Stimulated activated CD8-positive, alpha-beta memory T cell treated with anti-CD3 and anti-CD28 coated beads, Interleukin-12 subunit alpha, Interleukin-12 subunit beta, amount 100 ng/mL, for 1 hour (primary cell): Measurements from ENCODE around the gene HACE1.
"Not testable (repeated sequence)": the region's sequence is repeated elsewhere in the genome, so short reads cannot be mapped to it uniquely, and the experiment has no call there.

ENCODE experiments used
- DNase-seq: peaks from one replicate; pipeline ENCODE4 v3.0.0-alpha.2; 2020; ENCODE audit warnings: low read depth

The HACE1 gene

DNA sequence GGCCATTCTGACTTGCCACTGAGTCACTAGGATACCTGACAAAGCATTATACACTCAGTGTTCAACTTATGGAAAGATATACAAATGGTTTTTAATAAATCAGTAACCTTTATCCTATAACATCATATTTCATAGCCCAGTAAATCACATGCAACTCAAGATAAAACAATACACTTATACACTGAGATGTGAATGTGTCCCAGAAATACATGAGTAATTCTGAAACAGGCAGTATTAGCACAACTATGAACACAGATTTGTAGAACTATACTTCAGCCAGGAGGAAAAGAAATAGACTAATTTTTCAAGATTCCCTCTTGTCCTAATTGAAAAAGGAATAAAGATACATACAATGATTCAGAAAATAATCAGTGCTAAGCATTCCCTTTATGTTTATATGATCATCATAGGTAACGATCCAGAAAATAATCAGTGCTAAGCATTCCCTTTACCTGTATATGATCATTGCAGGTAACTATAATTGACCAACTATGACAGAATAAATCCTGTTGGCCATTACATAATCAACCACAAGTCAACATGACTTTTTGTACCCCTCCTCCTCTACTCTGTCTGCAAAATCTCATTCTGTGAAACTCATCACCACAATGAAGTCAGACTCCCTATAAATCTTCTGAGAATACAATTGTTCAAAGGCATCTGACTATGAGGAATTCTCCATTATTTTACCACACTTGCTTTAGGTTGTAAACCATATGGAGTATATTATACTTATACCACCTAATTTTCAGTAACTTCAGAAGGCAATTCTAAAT lies 30.3 kb downstream of the HACE1 start:
- DNase-seq, result no peak

DNA sequence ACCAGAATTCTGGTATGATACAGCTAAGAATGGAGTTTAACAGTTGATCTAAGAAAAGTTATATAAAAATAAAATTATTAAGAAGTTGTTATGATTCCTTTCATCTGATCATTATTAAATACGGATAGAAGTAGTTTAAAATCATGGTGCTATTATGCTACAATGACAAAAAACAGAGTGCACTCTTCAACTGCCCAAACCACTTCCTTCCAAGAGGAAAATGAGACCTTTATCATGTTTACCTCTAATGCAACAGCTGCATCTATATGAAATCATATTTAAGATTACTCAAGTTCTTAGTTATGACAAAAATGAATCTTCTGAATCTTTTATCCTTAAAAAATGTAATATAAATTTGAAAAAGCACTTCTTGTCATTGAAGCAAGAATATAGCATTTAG lies 31.2 kb downstream of the HACE1 start:
- DNase-seq, result no peak

DNA sequence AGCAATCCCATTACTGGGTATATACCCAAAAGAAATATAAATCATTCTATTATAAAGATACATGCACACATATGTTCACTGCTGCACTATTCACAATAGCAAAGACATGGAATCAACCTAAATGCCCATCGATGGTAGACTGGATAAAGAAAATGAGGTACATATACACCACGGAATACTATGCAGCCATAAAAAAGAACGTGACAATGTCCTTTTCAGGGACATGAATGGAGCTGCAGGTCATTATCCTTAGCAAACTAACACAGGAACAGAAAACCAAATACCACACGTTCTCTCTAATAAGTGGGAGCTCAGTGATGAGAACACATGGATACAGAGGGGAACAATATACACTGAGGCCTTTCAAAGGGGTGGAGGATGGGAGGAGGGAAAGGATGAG lies 38.9 kb downstream of the HACE1 start:
- DNase-seq, result not testable (repeated sequence)

DNA sequence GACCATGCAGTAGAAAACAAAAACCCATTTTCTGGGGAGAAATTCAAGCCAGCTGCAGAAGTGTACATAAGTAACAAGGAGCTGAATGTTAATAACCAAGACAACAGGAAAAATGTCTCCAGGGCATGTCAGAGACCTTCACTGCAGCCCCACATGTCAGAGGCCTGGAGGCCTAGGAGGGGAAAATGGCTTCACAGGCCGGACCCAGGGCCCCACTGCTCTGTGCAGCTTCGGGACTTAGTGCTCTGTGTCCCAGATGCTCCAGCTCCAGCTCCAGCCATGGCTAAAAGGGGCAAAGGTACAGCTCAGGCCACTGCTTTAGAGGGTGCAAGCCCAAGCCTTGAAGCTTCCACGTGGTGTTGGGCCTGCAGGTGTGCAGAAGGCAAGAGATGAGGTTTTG lies 43.6 kb downstream of the HACE1 start:
- DNase-seq, result no peak

DNA sequence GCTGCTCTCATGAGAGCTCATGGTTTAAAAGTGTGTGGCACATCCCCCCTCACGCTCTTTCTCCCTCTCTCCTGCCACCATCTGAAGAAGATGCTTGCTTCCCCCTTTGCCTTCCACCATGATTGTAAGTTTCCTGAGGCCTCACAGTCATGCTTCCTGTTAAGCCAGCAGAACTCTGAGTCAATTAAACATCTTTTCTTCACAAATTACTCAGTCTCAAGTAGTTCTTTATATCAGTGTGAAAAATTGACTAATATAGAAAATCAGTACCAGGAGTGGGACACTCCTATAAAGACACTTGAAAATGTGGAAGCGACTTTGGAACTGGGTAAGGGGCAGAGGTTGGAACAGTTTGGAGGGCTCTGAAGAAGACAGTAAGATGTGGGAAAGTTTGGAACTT lies 45.0 kb downstream of the HACE1 start:
- no peak for DNase-seq

DNA sequence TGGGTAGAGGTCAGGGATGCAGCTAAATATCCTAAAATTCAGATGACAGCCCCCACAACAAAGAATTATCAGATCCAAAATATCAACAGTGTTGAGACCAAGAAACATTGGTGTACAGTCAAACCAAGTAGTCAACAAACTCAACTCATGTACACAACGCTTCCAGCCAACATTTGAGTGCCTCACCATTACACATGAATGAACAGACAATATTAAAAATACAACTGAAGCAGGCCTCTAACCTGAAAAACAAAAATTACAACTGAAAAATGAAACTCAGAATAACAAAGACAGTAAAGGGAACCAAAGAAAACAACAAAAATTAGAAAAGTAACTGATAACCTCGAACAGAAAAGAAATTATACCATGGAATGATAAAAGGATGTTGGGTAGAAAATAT lies 46.2 kb downstream of the HACE1 start:
- DNase-seq, result no peak

DNA sequence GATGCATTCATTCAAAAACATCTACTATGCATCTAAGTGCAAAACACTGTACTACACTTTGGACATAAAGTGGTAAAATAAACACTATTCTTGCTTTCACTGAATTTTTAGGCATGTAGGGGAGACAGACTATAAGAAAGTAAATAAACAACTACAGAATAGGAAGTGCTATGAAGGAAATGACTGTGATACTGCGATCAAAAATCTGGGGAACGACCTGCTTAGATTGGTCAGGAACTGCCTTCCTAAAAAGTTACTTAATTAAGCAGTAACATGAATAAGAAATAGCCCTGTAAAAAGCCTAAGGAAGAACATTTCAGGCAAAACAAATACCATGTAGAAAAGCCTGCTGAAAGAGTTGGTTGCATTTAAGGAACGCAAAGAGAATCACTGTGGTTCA lies 50.6 kb downstream of the HACE1 start:
- DNase-seq, result no peak

DNA sequence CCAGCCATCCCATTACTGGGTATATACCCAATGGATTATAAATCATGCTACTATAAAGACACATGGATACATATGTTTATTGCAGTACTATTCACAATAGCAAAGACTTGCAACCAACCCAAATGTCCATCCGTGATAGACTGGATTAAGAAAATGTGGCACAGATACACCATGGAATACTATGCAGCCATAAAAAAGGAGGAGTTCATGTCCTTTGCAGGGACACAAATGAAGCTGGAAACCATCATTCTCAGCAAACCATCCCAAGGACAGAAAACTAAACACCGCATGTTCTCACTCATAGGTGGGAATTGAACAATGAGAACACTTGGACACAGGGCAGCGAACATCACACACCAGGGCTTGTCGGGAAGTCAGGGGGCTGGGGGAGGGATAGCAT lies 54.4 kb downstream of the HACE1 start:
- DNase-seq, result not testable (repeated sequence)

DNA sequence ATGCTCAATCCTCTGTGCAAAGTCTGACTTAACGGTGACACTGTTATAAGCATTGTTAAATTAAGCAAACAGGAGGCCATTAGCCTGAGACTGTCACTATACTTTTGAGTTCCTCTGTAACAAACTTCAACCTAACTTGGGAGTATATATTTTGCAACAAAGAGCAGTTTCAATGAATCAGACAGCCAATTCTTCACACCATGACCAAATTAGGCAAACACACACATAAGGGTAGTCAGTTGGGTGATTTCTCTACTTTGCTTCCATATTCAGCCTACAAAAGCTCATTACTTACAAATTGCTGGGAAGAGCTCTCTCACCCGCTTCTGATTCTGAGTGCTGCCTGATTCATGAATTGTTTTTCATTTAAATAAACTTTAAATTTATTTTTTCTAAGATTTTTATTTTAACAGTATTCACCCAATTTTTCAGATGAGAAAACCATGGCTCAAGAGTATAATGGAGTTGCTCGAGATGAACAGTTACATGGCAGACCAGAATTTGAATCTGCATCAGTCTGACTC lies 60.5 kb downstream of the HACE1 start:
- no peak for DNase-seq

DNA sequence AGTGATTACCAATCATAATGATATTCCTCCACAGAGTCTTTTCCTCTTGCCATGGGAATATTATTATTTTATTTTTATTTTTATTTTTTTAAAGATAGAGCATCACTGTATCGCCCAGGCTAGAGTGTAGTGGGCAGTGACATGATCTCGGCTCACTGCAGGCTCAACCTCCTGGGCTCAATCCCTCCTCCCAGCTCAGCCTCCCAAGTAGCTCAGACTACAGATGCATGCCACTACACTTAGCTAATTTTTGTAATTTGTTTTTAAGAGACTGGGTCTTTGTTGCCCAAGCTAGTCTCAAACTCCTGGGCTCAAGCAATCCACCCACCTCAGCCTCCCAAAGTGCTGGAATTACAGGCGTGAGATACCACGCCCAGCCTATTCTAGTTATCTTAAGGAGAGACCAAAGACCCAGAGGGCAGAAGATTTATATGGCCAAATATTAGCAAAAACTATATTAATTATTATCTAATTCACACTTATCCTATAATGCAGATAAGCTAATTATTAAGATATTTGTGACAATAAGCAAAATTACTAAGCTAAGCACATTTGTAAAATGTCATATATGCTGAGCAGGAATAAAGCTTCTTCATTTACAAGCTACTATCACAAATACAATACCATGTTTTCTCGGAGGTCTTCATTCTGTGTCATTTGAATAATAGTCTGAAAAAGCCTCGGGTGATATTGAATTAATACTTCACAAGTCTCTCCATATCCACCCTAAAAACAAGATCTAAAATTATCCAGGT lies 63.5 kb downstream of the HACE1 start:
- no peak for DNase-seq

DNA sequence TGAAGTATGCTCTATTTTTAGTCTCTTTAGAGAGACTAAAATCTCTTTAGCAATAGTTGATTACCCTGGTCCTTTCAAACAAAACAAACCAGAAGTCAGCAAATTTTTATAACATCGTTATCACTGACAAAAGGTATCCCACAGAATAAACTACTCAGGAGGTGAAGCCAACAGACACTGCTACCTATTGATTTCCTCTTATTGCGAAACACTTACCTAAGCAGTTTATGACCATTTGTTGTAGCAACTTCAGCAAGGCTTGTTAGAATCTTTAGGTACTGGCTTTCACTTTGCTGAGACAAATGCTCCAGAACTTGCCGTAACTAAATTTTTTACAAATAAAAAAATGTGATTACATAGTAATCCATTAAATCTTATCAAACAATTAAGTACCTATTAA lies 64.4 kb downstream of the HACE1 start:
- no peak for DNase-seq

DNA sequence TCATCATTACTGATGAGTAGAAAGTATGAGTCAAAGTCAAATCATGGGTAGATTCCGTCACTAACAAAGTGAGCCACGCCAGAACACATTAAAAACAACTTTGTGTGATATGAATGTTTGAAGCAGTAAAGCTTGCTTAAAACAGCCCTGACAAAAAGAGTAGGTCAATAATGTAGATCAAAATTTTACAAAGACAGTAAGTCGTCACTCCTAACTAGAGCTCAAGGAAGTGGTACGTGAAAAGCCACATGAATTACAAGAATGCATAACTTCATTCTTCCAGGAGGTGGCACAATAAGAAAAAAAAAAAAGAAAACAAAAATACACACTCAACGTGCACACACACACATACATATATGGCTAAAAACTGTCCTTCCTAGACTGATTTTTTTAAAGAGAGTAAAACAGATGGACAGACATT lies 69.9 kb downstream of the HACE1 start:
- DNase-seq, result no peak

DNA sequence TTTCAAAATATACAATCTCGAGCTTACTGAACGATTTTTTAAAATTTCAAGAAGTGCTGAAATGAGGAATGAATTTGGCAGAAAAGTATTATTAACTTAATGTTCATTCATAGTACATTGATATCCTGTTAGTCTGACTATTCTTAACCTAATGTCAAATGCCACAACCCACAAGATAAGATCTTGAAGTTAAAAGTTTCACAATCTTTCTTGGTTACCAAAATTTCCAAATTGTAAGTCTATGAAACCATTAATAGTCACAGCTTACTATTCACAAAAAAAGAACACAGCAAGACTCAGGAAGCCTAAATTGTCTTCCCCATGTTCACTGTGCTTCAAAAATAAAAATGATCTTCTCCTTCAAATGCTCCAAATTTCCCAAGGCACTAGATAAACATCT lies 71.3 kb downstream of the HACE1 start:
- DNase-seq, result no peak

DNA sequence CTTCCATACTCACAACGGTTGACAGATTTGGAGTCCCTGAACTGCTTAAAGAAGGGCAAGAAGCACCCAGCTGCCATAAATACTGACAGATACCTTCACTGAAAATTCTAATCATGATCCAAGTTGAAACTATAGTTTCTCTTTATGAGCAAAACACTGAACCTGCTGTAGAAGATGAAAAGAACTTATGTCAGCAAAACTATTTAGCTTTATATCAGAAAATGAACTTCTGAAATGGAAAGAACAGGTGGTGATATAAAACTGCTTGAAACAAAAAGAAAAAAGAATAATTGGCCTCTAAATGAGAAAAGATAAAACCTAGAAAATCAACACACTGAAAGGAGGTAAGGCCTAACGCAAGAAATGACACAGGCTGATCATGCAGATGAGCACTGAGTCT lies 72.4 kb downstream of the HACE1 start:
- DNase-seq, result no peak

DNA sequence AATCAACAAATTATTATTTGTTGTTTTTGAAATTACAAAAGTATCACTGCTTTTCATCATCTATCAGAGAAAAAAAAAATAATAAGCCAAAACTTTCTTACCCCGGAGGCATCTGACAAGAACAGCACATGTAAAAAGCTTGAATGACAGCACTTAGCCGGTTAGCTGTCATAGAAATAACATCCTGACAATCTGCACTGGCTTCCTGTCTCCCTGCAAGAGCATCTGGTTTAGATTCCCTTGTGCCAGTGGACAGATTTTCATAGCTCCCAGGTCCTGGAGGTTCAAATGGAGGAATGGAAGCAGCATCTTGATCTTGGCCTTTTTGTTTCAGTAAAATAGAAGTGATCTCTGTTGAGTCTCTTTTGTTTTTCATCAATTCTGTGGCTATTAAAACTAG lies 74.8 kb downstream of the HACE1 start:
- DNase-seq, result no peak

DNA sequence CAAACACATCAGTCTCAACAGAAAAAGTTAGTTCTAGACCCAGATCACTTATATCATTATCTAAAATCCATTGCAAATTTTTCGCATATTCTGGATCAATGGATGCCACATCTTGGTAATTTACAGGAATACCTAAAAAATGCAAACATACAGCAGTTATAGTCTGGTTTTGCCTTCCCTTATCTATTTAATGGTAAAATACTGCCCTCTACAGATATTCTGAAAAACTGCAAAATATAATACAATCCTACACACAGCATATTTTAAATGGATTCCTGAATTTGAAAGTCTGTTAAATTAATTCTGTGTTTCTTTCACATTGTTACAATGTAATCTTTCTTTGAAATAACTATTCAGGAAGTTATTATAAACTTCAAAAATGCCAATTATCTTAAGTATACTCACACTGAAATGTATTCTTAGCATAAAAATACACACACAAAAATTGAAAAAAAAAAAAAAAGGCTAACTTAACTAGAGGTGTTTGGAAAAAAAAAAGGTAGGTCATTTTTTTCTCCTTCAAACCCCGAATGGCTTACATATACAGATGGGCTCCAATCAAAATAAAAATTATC lies 88.4 kb downstream of the HACE1 start:
- DNase-seq, result no peak

DNA sequence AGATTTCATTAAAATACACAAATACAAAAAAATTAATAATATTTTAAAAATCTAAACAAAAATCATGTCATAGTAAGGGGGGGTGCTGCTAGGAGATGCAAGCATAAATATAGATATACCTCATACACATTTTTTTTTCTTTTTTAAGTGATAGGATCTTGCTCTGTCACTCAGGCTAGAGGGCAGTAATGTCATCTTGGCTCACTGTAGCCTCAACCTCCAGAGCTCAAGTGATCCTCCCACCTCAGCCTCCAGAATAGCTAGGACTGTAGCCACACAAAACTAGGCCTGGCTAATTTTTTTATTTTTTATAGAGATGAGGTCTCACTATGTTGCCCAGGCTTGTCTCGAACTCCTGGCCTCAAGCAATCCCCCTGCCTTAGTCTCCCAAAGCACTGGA lies 90.8 kb downstream of the HACE1 start:
- DNase-seq, result no peak

DNA sequence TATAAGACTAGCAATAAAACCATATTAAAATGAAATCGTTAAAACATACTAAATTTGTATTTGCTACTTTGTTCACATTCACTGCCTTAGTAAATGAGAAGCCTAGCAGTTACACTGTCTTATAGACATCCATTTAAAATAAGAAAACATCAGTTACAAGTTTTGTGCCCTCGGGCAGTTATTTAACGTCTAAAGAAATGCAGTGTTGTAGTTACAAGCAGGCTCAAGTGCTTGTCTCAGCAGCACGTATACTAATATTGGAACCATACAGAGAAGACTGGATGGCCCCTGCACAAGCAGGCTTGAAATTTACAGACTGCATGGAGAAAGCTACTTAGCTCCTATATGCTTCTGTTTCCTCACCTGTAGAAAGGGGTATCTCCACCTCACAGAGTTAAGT lies 93.1 kb downstream of the HACE1 start:
- DNase-seq, result no peak

DNA sequence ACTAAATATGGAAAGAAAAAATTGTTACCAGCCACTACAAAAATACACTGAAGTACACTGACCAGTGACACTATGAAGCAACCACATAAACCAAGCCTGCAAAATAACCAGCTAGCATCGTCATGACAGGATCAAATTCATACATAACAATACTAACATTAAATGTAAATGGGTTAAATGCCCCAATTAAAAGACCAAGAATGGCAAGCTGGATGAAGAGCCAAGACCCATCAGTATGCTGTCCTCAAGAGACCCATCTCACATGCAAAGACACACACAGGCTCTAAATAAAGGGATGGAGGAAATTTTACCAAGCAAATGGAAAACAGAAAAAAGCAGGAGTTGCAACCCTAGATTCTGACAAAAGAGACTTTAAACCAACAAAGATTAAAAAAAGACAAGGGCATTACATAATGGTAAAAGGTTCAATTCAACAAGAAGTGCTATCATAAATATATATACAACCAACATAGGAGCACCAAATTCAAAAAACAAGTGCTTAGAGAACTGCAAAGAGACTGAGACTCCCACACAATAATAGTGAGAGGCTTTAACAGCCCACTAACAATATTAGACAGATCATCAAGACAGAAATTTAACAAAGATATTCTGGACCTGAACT lies 104.8 kb downstream of the HACE1 start:
- no peak for DNase-seq

DNA sequence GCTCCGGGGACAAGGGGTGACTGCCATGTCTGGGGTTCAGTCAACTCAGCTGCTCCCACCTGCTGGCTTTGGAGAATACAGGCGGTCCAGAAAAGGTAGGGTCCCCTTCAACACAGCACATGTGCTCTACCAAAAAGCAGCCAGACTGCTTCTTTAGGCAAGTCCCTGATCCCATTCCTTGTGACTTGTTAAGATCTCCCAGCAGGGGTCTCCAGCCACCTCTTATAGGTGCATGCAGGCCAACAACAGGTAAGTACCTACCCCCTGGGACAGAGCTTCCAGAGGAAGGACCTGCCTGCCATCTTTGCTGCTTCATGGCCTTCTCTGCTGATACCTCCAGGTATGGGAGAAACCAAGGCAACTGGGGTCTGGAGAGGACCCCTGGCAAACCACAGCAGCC lies 106.5 kb downstream of the HACE1 start:
- DNase-seq, result no peak

DNA sequence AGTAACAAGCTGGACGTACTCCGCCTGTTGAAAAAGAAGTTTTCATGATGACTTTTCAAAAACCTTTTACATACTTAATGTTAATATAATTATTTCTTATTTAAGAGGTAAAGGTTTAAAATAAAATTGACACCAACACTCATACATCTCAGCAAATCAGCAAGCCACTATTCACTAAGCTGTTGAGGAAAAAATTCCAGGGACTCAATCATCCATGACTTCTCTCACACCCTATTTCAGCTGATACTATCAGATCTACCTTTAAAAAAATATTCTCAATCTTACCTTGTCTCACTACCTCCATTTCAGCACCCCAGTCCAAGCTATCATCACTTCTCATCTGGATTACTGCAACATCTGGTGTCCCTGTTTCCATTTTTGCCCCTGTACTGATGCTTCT lies 109.3 kb downstream of the HACE1 start:
- no peak for DNase-seq

DNA sequence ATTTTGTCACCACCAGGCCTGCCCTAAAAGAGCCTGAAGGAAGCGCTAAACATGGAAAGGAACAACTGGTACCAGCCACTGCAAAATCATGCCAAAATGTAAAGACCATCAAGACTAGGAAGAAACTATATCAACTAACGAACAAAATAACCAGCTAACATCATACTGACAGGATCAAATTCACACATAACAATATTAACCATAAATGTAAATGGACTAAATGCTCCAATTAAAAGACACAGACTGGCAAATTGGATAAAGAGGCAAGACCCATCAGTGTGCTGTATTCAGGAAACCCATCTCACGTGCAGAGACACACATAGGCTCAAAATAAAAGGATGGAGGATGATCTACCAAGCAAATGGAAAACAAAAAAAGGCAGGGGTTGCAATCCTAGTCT lies 120.6 kb downstream of the HACE1 start:
- DNase-seq, result not testable (repeated sequence)

DNA sequence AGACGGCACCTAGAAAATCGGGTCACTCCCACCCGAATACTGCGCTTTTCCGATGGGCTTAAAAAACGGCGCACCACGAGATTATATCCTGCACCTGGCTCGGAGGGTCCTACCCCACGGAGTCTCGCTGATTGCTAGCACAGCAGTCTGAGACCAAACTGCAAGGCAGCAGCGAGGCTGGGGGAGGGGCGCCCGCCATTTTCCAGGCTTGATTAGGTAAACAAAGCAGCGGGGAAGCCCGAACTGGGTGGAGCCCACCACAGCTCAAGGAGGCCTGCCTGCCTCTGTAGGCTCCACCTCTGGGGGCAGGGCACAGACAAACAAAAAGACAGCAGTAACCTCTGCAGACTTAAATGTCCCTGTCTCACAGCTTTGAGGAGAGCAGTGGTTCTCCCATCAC lies 122.2 kb downstream of the HACE1 start:
- DNase-seq, result not testable (repeated sequence)
